GM23338 (cell line): Measurements from ENCODE around the gene CDAN1. TPM values are rescaled to one million over a fixed set of nuclear protein-coding genes. Genes with fewer than 3 reads are reported as not detected.

Experiments used
- ATAC-seq: fragments of 200-7000 bp; cut with Tn5 transposase; 3 replicates; pipeline ENCODE4 v1.9.1; 2020
- DNase-seq: peaks from one replicate; pipeline ENCODE4 v3.0.0-alpha.2; 2015; ENCODE audit warnings: low spot score
- H2AFZ ChIP-seq: fragments of 200-600 bp; sonication (generic); 2 replicates; pipeline ENCODE4 v1.8.0; 2016; ENCODE audit warnings: antibody characterized with exemption, mild to moderate bottlenecking, moderate library complexity
- H3F3A ChIP-seq: fragments of 200-600 bp; sonication (generic); replicated peaks from 2 replicates; pipeline ENCODE4 v1.8.0; 2017; ENCODE audit warnings: antibody characterized with exemption, mixed run types, low read depth
- H3K27ac ChIP-seq: fragments of 200-600 bp; sonication (generic); 2 replicates; pipeline ENCODE4 v1.6.1; 2016; ENCODE audit warnings: low read depth
- H3K27me3 ChIP-seq: fragments of 200-600 bp; sonication (generic); 2 replicates; pipeline ENCODE4 v1.8.0; 2016; ENCODE audit warnings: mild to moderate bottlenecking, mixed run types, moderate library complexity; ENCODE audit not compliant: insufficient read depth
- H3K36me3 ChIP-seq: fragments of 200-600 bp; sonication (generic); 2 replicates; pipeline ENCODE4 v1.8.0; 2016; ENCODE audit warnings: mild to moderate bottlenecking; ENCODE audit not compliant: insufficient read depth
- H3K4me1 ChIP-seq: fragments of 200-600 bp; sonication (generic); 2 replicates; pipeline ENCODE4 v1.8.0; 2016; ENCODE audit warnings: mild to moderate bottlenecking, moderate library complexity; ENCODE audit not compliant: insufficient read depth
- H3K4me2 ChIP-seq: fragments of 200-600 bp; sonication (generic); 2 replicates; pipeline ENCODE4 v1.7.1; 2017; ENCODE audit warnings: mixed run types
- H3K4me3 ChIP-seq: fragments of 200-600 bp; sonication (generic); 2 replicates; pipeline ENCODE4 v1.6.1; 2016; ENCODE audit warnings: mixed run types
- H3K79me2 ChIP-seq: fragments of 200-600 bp; sonication (generic); replicated peaks from 2 replicates; pipeline ENCODE4 v1.8.0; 2017; ENCODE audit warnings: mild to moderate bottlenecking; ENCODE audit not compliant: insufficient read depth
- H3K9me2 ChIP-seq: fragments of 200-600 bp; sonication (generic); 2 replicates; pipeline ENCODE4 v1.8.0; 2017; ENCODE audit not compliant: insufficient read depth
- H4K20me1 ChIP-seq: fragments of 200-600 bp; sonication (generic); replicated peaks from 2 replicates; pipeline ENCODE4 v1.8.0; 2017; ENCODE audit warnings: mild to moderate bottlenecking; ENCODE audit not compliant: insufficient read depth
- H3K27ac Mint-ChIP-seq: 2 replicates; pipeline ENCODE4 v1.8.0; 2020; ENCODE audit warnings: inconsistent platforms, mild to moderate bottlenecking, moderate library complexity, mixed read lengths
- H3K27me3 Mint-ChIP-seq: 3 replicates; pipeline ENCODE4 v1.8.0; 2022; ENCODE audit warnings: low read depth, mild to moderate bottlenecking, moderate library complexity, mixed read lengths, inconsistent platforms; ENCODE audit not compliant: insufficient read depth, poor library complexity
- H3K36me3 Mint-ChIP-seq: 3 replicates; pipeline ENCODE4 v1.8.0; 2021; ENCODE audit warnings: low read depth, mild to moderate bottlenecking, inconsistent platforms, moderate library complexity, mixed read lengths
- H3K4me1 Mint-ChIP-seq: 3 replicates; pipeline ENCODE4 v1.8.0; 2020; ENCODE audit warnings: mild to moderate bottlenecking, inconsistent platforms, mixed read lengths
- H3K4me3 Mint-ChIP-seq: 3 replicates; pipeline ENCODE4 v1.8.0; 2021; ENCODE audit warnings: moderate library complexity, mild to moderate bottlenecking, inconsistent platforms, mixed read lengths
- H3K9me3 Mint-ChIP-seq: 3 replicates; pipeline ENCODE4 v1.8.0; 2020; ENCODE audit warnings: moderate library complexity, mild to moderate bottlenecking, inconsistent platforms, mixed read lengths
- CREB1 ChIP-seq: fragments of 250-450 bp; sonication (Bioruptor Pico); IDR thresholded peaks from 2 replicates; pipeline ENCODE4 v1.5.0; 2020; ENCODE audit warnings: low read depth, mild to moderate bottlenecking, moderate library complexity
- EZH2 ChIP-seq: fragments of 200-600 bp; sonication (generic); IDR thresholded peaks from one replicate; pipeline ENCODE4 v1.8.0; 2017; ENCODE audit warnings: antibody characterized with exemption, mild to moderate bottlenecking, low read depth; ENCODE audit not compliant: unreplicated experiment
- EZH2phosphoT487 ChIP-seq: fragments of 200-600 bp; sonication (generic); IDR thresholded peaks from one replicate; pipeline ENCODE4 v1.8.1; 2018; ENCODE audit warnings: antibody characterized with exemption; ENCODE audit not compliant: unreplicated experiment
- NANOG ChIP-seq: IDR thresholded peaks from 2 replicates; pipeline ENCODE4 v1.6.1; 2016; ENCODE audit warnings: antibody characterized with exemption, borderline replicate concordance
- POLR2AphosphoS5 ChIP-seq: IDR thresholded peaks from 2 replicates; pipeline ENCODE4 v1.6.1; 2016; ENCODE audit warnings: antibody characterized with exemption, low read depth
- STAT1 ChIP-seq: IDR thresholded peaks from one replicate; pipeline ENCODE4 v1.6.1; 2016; ENCODE audit warnings: antibody characterized with exemption; ENCODE audit not compliant: unreplicated experiment
- ZNF114 ChIP-seq: fragments of 250-450 bp; sonication (Bioruptor Pico); IDR thresholded peaks from 2 replicates; pipeline ENCODE4 v1.5.0; 2020; ENCODE audit warnings: mild to moderate bottlenecking, moderate library complexity
- ZNF331 ChIP-seq: fragments of 250-450 bp; sonication (Bioruptor Pico); IDR thresholded peaks from 2 replicates; pipeline ENCODE4 v1.5.0; 2020; ENCODE audit warnings: low read depth, mild to moderate bottlenecking, moderate library complexity
- polyA plus RNA-seq: library from polyadenylated mRNA; unstranded; fragments of >200 nt; fragmentation: Nextera tagmentation; extraction: Ambion mirVana; gene quantifications from 2 replicates; pipeline ENCODE4 v1.2.1, GENCODE V29; 2016
- total RNA-seq: library from RNA; depleted of rRNA; stranded (reverse); fragments of >200 nt; shearing (Covaris generic); gene quantifications from 2 replicates; pipeline ENCODE4 v1.2.3, GENCODE V29; 2014
- TF ChIP-seq, protein P1 (sequence below): IDR thresholded peaks from one replicate; pipeline ENCODE4 v1.6.1; 2018; ENCODE audit warnings: antibody characterized with exemption; ENCODE audit not compliant: unreplicated experiment
- TF ChIP-seq, protein P2 (sequence below): fragments of 250-450 bp; sonication (Bioruptor Pico); IDR thresholded peaks from 2 replicates; pipeline ENCODE4 v1.5.0; 2020; ENCODE audit warnings: mild to moderate bottlenecking, moderate library complexity
- TF ChIP-seq, protein P3 (sequence below): IDR thresholded peaks from 2 replicates; pipeline ENCODE4 v1.6.1; 2016; ENCODE audit warnings: antibody characterized with exemption
- TF ChIP-seq, protein P4 (sequence below), 2 experiments: fragments of 200-600 bp in 1 of 2; sonication (generic) in 1 of 2; conservative IDR thresholded peaks; 2 replicates each; pipeline versions ENCODE4 v1.5.1 to v1.6.1; 2016 to 2017; ENCODE audit warnings: antibody characterized with exemption in 2 of 2, low read depth in 2 of 2, mild to moderate bottlenecking in 2 of 2, moderate library complexity in 1 of 2

CDAN1 gene
- total and polyA plus RNA-seq, 2 experiments from 2014 or later: 6.0 to 14.7 TPM

DNA sequence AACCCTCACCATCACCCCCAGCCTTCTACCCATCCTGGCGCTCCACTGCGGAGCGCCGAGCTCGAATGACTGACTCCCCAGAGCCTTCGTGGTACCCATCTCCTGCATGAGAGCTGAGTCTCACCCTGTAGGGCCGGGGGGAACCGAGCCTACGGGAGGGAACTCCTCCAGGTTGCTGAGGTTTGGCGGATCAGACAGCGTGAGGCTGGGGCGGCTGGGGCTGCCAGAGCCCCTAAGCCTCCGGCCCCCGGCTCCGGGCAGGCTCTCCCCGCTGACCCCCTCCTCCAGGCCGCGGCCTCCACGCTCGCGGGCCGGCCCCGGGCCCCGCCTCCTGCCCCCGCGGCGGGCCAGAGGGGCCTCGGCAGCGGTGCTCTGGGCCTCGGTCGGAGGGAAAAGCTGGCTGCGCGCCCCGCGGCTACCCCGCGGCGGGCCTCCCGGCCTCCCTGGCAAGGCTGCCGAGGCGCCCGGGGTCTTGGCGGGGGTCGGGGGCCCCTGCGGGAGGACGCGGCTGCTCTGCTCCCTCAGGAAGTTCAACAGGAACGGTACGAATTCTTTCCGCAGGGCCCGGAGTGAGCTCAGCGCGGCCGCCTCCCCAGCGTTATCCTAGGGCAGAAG lies 643 bp downstream of the CDAN1 start:
- DNase-seq: peak; percentile 43
- Histone ChIP-seq H3K4me1 (peaks cover 6% of the 10 kb centered on the region; the same call in 1 of the 2 replicates), H3K4me3 (peak overlapping the region; percentile 91), H3F3A (no peaks in the 10 kb centered on the region), H2AFZ (peak overlapping the region; percentile 96), H3K79me2 (0 out of 2 replicates have a peak, but pooled peaks cover 3% of the 10 kb centered on the region), H3K9me2 (no peaks in the 10 kb centered on the region), H3K27ac (no peak overlapping the region), H3K4me2 (peak overlapping the region; percentile 93), H4K20me1 (no peaks in the 10 kb centered on the region; the same call in none of the 2 replicates), H3K27me3 (no peaks in the 10 kb centered on the region), H3K36me3 (peaks cover 16% of the 10 kb centered on the region)
- Mint-ChIP-seq H3K27me3 (peaks cover 9% of the 10 kb centered on the region), H3K4me3 (peak overlapping the region; percentile 83), H3K9me3 (no peaks in the 10 kb centered on the region), H3K27ac (no peak overlapping the region), H3K36me3 (peaks cover 35% of the 10 kb centered on the region), H3K4me1 (peaks cover 9% of the 10 kb centered on the region; the same call in 2 of the 3 replicates)
- TF ChIP-seq ZNF114 (CRISPR knock-in tag): no peak
- TF ChIP-seq, protein P1, sequence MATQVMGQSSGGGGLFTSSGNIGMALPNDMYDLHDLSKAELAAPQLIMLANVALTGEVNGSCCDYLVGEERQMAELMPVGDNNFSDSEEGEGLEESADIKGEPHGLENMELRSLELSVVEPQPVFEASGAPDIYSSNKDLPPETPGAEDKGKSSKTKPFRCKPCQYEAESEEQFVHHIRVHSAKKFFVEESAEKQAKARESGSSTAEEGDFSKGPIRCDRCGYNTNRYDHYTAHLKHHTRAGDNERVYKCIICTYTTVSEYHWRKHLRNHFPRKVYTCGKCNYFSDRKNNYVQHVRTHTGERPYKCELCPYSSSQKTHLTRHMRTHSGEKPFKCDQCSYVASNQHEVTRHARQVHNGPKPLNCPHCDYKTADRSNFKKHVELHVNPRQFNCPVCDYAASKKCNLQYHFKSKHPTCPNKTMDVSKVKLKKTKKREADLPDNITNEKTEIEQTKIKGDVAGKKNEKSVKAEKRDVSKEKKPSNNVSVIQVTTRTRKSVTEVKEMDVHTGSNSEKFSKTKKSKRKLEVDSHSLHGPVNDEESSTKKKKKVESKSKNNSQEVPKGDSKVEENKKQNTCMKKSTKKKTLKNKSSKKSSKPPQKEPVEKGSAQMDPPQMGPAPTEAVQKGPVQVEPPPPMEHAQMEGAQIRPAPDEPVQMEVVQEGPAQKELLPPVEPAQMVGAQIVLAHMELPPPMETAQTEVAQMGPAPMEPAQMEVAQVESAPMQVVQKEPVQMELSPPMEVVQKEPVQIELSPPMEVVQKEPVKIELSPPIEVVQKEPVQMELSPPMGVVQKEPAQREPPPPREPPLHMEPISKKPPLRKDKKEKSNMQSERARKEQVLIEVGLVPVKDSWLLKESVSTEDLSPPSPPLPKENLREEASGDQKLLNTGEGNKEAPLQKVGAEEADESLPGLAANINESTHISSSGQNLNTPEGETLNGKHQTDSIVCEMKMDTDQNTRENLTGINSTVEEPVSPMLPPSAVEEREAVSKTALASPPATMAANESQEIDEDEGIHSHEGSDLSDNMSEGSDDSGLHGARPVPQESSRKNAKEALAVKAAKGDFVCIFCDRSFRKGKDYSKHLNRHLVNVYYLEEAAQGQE: no peak
- no peak for TF ChIP-seq STAT1
- no peak for TF ChIP-seq CREB1 (CRISPR knock-in tag)
- TF ChIP-seq ZNF331 (CRISPR knock-in tag): no peak
- TF ChIP-seq POLR2AphosphoS5: no peak
- TF ChIP-seq EZH2: no peak
- TF ChIP-seq NANOG: no peak
- TF ChIP-seq, protein P2, sequence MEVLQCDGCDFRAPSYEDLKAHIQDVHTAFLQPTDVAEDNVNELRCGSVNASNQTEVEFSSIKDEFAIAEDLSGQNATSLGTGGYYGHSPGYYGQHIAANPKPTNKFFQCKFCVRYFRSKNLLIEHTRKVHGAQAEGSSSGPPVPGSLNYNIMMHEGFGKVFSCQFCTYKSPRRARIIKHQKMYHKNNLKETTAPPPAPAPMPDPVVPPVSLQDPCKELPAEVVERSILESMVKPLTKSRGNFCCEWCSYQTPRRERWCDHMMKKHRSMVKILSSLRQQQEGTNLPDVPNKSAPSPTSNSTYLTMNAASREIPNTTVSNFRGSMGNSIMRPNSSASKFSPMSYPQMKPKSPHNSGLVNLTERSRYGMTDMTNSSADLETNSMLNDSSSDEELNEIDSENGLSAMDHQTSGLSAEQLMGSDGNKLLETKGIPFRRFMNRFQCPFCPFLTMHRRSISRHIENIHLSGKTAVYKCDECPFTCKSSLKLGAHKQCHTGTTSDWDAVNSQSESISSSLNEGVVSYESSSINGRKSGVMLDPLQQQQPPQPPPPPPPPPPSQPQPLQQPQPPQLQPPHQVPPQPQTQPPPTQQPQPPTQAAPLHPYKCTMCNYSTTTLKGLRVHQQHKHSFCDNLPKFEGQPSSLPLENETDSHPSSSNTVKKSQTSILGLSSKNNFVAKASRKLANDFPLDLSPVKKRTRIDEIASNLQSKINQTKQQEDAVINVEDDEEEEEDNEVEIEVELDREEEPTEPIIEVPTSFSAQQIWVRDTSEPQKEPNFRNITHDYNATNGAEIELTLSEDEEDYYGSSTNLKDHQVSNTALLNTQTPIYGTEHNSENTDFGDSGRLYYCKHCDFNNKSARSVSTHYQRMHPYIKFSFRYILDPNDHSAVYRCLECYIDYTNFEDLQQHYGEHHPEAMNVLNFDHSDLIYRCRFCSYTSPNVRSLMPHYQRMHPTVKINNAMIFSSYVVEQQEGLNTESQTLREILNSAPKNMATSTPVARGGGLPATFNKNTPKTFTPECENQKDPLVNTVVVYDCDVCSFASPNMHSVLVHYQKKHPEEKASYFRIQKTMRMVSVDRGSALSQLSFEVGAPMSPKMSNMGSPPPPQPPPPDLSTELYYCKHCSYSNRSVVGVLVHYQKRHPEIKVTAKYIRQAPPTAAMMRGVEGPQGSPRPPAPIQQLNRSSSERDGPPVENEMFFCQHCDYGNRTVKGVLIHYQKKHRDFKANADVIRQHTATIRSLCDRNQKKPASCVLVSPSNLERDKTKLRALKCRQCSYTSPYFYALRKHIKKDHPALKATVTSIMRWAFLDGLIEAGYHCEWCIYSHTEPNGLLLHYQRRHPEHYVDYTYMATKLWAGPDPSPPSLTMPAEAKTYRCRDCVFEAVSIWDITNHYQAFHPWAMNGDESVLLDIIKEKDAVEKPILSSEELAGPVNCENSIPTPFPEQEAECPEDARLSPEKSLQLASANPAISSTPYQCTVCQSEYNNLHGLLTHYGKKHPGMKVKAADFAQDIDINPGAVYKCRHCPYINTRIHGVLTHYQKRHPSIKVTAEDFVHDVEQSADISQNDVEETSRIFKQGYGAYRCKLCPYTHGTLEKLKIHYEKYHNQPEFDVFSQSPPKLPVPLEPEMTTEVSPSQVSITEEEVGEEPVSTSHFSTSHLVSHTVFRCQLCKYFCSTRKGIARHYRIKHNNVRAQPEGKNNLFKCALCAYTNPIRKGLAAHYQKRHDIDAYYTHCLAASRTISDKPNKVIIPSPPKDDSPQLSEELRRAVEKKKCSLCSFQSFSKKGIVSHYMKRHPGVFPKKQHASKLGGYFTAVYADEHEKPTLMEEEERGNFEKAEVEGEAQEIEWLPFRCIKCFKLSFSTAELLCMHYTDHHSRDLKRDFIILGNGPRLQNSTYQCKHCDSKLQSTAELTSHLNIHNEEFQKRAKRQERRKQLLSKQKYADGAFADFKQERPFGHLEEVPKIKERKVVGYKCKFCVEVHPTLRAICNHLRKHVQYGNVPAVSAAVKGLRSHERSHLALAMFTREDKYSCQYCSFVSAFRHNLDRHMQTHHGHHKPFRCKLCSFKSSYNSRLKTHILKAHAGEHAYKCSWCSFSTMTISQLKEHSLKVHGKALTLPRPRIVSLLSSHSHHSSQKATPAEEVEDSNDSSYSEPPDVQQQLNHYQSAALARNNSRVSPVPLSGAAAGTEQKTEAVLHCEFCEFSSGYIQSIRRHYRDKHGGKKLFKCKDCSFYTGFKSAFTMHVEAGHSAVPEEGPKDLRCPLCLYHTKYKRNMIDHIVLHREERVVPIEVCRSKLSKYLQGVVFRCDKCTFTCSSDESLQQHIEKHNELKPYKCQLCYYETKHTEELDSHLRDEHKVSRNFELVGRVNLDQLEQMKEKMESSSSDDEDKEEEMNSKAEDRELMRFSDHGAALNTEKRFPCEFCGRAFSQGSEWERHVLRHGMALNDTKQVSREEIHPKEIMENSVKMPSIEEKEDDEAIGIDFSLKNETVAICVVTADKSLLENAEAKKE (CRISPR knock-in tag): no peak
- TF ChIP-seq, protein P3, sequence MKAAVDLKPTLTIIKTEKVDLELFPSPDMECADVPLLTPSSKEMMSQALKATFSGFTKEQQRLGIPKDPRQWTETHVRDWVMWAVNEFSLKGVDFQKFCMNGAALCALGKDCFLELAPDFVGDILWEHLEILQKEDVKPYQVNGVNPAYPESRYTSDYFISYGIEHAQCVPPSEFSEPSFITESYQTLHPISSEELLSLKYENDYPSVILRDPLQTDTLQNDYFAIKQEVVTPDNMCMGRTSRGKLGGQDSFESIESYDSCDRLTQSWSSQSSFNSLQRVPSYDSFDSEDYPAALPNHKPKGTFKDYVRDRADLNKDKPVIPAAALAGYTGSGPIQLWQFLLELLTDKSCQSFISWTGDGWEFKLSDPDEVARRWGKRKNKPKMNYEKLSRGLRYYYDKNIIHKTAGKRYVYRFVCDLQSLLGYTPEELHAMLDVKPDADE: no peak
- TF ChIP-seq EZH2phosphoT487: no peak
- TF ChIP-seq, protein P4, sequence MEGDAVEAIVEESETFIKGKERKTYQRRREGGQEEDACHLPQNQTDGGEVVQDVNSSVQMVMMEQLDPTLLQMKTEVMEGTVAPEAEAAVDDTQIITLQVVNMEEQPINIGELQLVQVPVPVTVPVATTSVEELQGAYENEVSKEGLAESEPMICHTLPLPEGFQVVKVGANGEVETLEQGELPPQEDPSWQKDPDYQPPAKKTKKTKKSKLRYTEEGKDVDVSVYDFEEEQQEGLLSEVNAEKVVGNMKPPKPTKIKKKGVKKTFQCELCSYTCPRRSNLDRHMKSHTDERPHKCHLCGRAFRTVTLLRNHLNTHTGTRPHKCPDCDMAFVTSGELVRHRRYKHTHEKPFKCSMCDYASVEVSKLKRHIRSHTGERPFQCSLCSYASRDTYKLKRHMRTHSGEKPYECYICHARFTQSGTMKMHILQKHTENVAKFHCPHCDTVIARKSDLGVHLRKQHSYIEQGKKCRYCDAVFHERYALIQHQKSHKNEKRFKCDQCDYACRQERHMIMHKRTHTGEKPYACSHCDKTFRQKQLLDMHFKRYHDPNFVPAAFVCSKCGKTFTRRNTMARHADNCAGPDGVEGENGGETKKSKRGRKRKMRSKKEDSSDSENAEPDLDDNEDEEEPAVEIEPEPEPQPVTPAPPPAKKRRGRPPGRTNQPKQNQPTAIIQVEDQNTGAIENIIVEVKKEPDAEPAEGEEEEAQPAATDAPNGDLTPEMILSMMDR (conservative IDR thresholded peaks at IDR 0.05; ENCODE audit: low read depth in 2 of 2): no peak
- ATAC-seq: peak; percentile 53
